ENCODE data around the gene TUBB4A.
A peak's percentile ranks its signal among the peaks of the same experiment; 100 is the strongest.
"Not testable (repeated sequence)": the region's sequence is repeated elsewhere in the genome, so short reads cannot be mapped to it uniquely, and the experiment has no call there.

The TUBB4A gene

GRCh38 chr19:6501740-6502648, at the start of gene TUBB4A:
Gene TUBB4A, minus strand, starts transcription at chr19:6502309. Its CDS starts 97 bp downstream, at chr19:6502212.
- no peak for DNase-seq

GRCh38 chr19:6551091-6551490, 49.0 kb upstream of the TUBB4A start:
- DNase-seq = no peak

DNA sequence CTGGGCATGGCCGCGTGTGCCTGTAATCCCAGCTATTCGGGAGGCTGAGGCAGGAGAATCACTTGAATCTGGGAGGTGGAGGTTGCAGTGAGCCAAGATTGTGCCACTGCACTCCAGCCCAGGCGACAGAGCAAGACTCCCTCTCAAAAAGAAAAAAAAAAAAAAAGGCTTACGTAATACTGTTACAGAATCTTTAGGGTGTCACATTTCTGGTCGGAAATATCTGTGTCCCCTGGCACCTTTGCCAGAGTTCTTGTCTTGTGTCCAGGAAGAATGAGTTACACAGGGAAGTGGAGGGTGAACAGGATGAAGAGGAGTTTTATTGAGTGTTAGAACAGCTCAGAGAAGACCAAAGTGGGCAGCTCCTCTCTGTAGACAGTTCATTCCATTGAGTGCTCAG, 48.6 kb upstream of the TUBB4A start:
- not testable (repeated sequence) for DNase-seq

DNA sequence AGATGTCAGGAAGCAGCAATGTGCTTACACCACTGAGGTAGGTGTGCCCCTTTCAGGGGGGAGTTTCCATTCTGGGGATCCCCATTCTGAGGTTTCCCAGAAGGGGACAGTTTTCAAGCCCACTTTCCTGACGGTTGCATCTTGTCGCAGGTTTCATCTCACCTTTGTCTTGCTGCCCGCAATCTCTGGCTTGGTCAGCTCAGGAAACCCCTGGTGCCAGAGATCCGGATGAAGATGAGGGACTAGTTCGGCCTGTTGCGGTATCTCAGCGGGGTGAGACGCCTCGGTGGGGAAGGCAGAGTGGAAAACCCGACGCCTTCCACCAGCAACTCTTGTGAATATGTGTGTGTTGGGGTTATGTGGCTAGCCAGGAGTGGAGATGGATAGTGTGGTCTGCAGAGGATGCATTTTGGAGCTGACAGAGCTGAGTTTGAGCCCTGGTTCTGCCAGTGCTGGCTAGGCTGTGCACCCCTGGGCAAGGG, 41.8 kb upstream of the TUBB4A start:
- DNase-seq = no peak

- no peak for DNase-seq
These were observed 39.0 kb upstream of the TUBB4A start for GRCh38 chr19:6540918-6541689.

- no peak for DNase-seq
These were observed 37.4 kb upstream of the TUBB4A start for GRCh38 chr19:6539514-6539913.

- DNase-seq = no peak
These were observed 33.5 kb upstream of the TUBB4A start for GRCh38 chr19:6535558-6536137.

DNA sequence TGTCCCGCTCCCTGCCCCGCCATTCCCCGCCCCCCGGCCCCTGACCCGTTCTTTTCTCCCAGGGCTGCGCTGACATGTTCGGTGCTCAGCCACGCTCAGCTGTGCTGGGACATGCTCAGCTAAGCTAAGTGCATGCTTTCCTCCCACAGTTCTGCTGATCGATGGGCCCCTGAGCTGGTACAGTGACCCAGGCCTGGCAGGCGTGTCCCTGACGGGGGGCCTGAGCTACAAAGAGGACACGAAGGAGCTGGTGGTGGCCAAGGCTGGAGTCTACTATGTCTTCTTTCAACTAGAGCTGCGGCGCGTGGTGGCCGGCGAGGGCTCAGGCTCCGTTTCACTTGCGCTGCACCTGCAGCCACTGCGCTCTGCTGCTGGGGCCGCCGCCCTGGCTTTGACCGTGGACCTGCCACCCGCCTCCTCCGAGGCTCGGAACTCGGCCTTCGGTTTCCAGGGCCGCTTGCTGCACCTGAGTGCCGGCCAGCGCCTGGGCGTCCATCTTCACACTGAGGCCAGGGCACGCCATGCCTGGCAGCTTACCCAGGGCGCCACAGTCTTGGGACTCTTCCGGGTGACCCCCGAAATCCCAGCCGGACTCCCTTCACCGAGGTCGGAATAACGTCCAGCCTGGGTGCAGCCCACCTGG, 32.5 kb upstream of the TUBB4A start:
- no peak for DNase-seq

DNA sequence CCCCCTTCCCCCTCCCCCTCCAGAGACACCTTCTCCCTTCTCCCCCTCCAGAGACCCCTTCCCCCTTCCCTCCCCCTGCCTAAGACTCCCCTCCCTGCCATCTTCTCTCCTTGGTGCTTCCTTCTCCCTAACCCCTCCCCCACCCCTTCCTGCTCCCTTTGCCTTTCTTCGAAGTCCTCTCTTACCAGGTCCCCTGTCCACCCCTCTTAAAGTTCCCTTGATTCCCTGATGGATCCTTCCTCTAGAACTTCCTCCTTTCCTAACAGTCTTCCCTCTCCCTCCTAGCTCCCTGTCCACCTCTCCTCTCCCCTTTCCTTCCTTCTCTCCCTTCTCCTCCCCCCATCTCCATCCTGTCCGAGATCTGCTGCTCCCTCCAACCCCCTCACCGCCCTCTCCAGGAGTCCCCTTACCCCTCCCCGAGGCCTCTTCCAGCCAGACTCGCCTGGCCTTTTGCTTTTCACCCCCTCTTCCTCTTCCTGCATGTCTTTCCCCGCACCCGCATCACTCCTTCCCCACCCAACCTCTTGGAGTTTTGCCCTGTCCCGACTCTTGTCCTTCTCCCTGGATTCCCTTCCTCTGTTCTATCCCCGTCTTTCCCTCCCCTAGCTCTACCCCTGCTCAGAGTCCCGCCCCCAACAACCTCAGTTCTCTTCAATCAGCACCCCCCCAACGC, 31.8 kb upstream of the TUBB4A start:
- no peak for DNase-seq

DNA sequence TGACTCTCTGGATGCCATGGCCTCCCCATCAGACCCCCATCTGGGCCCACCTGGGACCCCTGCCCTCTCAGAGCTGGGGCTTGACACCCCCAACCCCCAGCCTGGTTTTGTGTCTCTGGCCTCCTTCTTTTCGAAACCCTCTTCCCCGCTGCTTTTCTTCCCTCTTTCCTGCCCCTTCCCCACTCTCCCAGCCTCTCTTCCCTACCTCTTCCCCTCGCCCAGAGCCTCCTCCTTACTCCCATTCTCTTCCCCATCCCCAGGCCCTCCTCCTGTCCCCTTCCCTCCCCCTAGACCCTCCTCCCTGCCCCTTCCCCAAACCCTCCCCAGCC, 30.9 kb upstream of the TUBB4A start:
- no peak for DNase-seq

DNA sequence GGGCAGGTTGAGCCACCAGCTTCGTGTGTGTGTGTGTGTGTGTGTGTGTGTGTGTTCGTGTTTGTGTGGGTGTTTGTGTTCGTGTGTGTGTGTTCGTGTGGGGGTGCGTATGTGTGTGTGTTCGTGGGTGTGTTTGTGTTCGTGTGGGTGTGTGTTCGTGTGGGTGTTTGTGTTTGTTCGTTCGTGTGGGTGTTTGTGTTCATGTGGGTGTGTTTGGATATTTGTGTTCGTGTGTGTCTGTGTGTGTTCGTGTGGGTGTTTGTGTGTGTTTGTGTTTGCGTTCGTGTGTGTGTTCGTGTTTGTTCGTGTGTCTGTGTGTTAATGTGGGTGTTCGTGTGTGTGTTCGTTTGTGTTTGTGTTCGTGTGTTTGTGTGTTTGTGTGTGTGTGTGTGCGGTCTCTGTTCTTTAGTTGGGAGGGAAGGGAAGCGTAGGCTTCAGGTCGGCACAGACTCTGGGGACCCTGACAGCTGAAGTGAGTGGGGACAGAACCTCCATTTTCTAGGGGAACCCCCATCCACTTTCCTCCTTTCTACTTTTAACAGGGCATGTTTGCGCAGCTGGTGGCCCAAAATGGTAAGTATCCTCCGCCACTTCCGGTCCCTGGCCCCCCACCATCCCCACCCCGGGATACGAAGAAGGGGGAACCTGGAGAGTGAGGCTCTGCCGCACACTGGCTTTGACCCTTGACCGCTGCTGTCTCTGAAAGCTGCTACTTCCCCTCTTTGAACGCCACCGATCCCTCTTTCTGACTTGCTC, 30.3 kb upstream of the TUBB4A start:
- no peak for DNase-seq

DNA sequence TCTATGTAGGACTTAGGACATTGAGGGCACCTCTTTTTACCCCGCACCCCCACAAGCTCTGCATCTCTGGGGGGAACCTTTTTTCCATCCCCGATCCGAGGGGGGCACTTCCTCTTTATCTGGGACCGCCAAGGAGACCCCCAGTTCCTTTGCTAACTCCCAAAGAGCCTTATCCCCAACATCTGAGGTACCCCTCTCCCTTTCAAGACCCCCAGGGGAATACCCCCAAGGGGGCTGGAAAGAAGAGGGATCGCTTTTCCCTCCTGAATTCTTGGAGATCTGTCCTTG, 29.8 kb upstream of the TUBB4A start:
- no peak for DNase-seq

DNA sequence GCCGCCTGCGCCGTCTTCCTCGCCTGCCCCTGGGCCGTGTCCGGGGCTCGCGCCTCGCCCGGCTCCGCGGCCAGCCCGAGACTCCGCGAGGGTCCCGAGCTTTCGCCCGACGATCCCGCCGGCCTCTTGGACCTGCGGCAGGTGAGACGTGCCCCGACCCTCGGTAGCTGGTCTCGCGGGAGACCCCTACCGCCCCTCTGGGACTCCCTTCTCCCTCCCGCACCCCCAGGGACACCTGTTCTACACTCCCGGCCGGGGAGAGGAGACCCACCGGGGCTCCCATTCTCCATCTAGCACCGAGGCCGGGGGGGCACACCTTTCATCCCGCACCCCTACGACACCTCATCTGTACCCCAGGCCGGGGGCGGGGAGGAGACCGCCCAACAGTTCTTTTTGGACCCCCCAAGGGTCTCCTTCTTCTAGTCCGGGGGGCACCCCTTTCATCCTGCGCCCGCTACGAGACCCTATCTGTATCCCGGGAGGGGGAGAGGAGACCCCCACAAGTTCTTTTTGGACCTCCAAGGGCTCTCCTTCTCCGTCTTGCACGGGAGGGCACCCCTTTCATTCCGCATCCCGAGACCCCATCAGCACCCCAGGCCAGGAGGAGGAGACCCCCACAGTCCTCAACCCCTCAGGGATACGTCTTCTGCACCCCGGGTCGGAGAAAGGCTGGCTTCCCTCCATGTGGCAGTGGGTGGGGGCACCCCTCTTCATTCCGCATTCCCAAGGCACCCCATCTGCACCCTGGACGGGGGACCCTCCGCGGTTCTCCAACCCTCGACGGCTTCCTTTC, 29.2 kb upstream of the TUBB4A start:
- no peak for DNase-seq

GRCh38 chr19:6530386-6531162, 28.5 kb upstream of the TUBB4A start, which contains the start of gene TNFSF9:
Gene TNFSF9, plus strand, starts transcription at chr19:6531026. Its CDS starts 11 bp downstream, at chr19:6531037.
- peak; percentile 56 for DNase-seq

DNA sequence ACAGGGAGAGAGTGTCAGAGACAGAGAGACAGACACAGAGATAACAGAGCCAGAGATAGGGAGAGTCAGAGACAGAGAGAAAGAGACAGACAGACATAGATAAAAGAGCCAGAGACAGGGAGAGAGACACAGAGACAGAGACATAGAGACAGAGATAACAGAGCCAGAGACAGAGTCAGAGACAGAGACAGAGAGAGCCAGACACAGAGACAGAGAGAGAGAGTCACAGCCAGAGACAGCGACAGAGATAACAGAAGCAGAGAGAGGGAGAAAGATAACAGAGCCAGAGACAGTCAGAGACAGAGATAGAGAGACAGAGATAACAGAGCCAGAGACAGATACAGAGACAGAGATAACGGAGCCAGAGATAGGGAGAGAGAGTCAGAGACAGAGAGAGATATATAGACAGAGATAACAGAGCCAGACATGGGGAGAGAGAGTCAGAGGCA, 27.9 kb upstream of the TUBB4A start:
- DNase-seq = no peak

- no peak for DNase-seq
These were observed 27.2 kb upstream of the TUBB4A start for GRCh38 chr19:6529351-6529750.

DNA sequence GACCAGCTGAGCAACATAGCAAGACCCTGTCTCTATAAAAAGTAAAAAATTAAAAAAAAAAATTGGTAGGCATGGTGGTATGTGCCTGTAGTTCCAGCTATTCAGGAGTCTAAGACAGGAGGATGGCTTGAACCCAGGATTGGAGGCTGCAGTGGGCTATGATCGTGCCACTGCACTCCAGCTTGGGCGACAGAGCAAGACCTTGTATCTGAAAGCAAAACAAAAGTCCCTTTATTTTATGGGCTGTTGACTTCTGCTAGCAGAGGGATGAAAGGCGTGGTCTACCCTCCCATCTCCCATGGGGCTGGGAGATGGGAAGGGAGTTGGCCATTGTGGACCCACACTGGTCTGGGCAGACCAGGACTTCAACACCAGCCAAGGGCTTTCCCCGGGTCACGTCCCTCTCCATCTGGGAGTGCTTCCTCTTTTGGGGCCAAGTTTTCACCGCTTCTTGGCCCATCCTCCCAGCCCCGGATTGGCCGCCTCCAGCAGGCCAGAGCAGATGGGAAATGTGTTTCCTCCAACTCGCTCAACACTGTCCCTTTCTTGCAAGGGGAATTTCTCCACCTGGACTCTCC, 26.5 kb upstream of the TUBB4A start:
- DNase-seq = no peak

DNA sequence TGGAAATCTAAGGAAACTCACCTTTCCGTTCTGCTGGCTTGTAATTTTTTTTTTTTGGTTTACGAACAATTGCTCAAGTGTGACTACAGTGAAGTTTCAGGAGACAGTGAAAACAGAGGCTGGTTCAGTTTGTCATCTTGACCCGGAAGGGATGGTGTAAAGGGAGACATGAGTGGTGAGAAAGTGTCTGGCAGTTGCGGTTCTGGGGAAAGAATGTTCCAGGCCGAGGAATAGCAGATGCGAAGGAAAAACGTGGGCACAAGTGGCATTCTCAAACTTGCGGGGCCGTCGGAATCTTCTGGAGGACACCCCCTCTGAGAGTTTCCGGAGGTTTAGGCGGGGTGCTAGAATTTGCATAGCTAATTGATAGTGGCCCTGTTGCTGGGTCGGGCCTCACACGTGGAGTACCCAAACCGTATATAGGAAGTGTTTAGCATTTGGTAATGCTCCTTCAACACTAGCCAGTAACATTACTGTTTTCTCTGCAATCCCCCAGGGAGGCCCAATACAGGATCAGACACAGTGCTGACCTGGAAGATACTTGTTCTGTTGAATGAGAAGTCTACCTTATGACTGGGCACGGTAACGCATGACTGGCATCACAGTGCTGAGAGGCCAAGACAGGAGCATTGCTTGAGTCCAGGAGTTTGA, 25.9 kb upstream of the TUBB4A start:
- DNase-seq = no peak

DNA sequence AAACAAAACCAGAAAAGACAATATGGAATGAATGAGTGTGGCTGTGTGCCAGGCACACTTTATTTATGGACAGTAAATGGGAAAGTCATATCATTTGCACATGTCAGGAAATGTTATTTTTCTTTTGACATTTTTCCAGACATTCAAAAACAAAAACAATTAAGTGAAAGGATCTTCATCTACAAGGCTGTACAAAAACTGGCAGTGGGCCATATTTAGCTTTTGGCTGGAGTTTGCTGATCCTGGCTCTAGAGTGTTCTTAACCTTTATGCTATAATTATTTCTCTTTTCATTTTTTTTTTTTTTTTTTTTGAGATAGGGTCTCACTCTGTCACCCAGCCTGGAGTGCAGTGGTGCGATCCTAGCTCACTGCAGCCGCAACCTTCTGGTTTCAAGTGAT, 22.2 kb upstream of the TUBB4A start:
- DNase-seq = peak; percentile 22
